Left kidney (tissue), 2 donors: ENCODE results near the gene EPHB4. TPM values are rescaled to one million over a fixed set of nuclear protein-coding genes. Genes with fewer than 3 reads are reported as not detected.
"Not testable (repeated sequence)": the region's sequence is repeated elsewhere in the genome, so short reads cannot be mapped to it uniquely, and the experiment has no call there.

Experiments used
- DNase-seq: peaks from one replicate; pipeline ENCODE4 v3.0.0-alpha.2; 2013
- polyA plus RNA-seq: library from polyadenylated mRNA; unstranded; fragments of 120-200 nt; gene quantifications from one replicate; pipeline ENCODE4 v1.2.1, GENCODE V29; 2013; ENCODE audit not compliant: insufficient read length

Gene EPHB4
- polyA plus RNA-seq, 1 donor: 85.3 TPM

- DNase-seq: no peak
These were observed 4.2 kb downstream of the EPHB4 start for GRCh38 chr7:100823140-100823525.

GRCh38 chr7:100822236-100823139 is 4.8 kb downstream of the EPHB4 start:
- no peak for DNase-seq

GRCh38 chr7:100819586-100819985 is 7.7 kb downstream of the EPHB4 start:
- DNase-seq: no peak

GRCh38 chr7:100818825-100819224 is 8.5 kb downstream of the EPHB4 start:
- no peak for DNase-seq

- no peak for DNase-seq
These were observed 9.0 kb downstream of the EPHB4 start for GRCh38 chr7:100818366-100818765.

- no peak for DNase-seq
These were observed 10.2 kb downstream of the EPHB4 start for GRCh38 chr7:100817097-100817496.

- not testable (repeated sequence) for DNase-seq
These were observed 10.8 kb downstream of the EPHB4 start for GRCh38 chr7:100816515-100816914.

GRCh38 chr7:100812729-100813128 is 14.6 kb downstream of the EPHB4 start:
- no peak for DNase-seq

- DNase-seq: no peak
These were observed 15.8 kb downstream of the EPHB4 start for GRCh38 chr7:100811480-100811879.

GRCh38 chr7:100808354-100808875 is 18.9 kb downstream of the EPHB4 start:
- DNase-seq: no peak

GRCh38 chr7:100806883-100807282 is 20.4 kb downstream of the EPHB4 start:
- DNase-seq: not testable (repeated sequence)

- no peak for DNase-seq
These were observed 21.0 kb downstream of the EPHB4 start for GRCh38 chr7:100806276-100806675.

GRCh38 chr7:100804681-100805431 is 22.5 kb downstream of the EPHB4 start:
- no peak for DNase-seq

- DNase-seq: peak; percentile 70
These were observed 23.7 kb downstream of the EPHB4 start for GRCh38 chr7:100803398-100804161.

- DNase-seq: no peak
These were observed 24.4 kb downstream of the EPHB4 start for GRCh38 chr7:100802951-100803350.

GRCh38 chr7:100801833-100802568 is 25.3 kb downstream of the EPHB4 start:
- no peak for DNase-seq

GRCh38 chr7:100799037-100799896 is 28.1 kb downstream of the EPHB4 start:
- peak; percentile 54 for DNase-seq

GRCh38 chr7:100794741-100795140 is 32.6 kb downstream of the EPHB4 start:
- no peak for DNase-seq

GRCh38 chr7:100793806-100794660 is 33.3 kb downstream of the EPHB4 start:
- no peak for DNase-seq
